Measurements from ENCODE around the gene PDGFA.

Gene PDGFA

DNA sequence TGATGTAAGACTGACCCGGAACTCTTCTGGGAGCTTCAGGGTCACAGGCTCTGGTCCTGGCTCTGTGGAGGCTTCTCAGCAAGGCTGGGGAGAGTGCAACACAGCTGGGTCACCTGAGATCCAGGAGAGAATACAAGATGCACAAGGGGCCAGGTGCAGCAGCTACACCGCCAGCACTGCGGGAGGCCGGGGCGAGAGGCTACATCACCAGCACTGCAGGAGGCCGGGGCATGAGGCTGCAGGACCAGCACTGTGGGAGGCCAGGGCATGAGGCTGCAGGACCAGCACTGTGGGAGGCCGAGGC is 44.3 kb downstream of the PDGFA start:
- Histone ChIP-seq H3K27me3 (ENCODE audit: control insufficient read depth, insufficient read depth, low read length) (no peaks in the 10 kb centered on the region), H3K4me1 (ENCODE audit: control insufficient read depth, insufficient read depth, low read length) (no peaks in the 10 kb centered on the region), H3K4me3 (ENCODE audit: low read depth, low read length) (no peak overlapping the region), H3K9ac (ENCODE audit: low read depth, low read length) (no peak overlapping the region), H3K36me3 (ENCODE audit: control insufficient read depth, insufficient read depth, low read length) (peaks cover 2% of the 10 kb centered on the region), H3K9me3 (ENCODE audit: control insufficient read depth, insufficient read depth, low read length) (no peaks in the 10 kb centered on the region)

DNA sequence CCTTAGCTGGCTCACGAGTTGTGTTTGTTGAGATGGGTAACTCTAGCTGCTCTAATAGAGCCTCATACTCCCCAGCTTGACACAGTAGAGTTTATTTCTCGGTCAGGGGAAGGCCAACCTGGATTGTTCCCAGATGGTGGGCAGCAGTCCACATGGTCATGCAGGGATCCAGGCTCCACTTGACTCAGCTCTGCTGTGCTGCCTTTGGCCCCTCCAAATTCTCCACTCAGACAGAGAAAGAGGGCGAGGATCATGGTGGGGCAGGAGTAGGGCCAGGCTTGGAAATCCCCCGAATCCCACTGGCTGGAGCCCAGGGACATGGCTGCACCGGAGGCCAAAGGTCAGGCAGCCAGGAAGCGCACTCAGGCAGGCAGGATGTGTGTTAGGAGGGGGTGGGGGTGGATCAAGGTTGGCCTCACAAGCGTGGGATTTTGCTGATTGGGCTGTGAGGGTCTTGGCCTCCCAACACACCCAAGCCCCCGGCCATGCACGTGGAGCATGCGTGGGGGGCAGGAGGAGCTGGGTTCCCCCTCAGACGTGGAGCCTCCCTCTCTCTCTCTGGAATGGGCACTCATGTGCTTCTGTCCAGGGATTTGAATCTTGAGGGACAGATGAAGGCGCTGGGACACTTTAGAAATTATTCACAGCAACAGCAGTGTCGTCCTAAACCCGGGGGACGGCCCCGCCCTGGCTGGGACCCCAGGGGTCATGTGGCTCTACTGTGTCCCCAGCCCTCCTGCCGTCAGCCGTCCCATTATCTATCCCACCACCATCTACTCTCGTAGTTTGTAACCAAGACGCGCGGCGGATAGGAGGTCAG is 44.8 kb downstream of the PDGFA start:
- Histone ChIP-seq H3K9ac (ENCODE audit: low read depth, low read length) (no peak overlapping the region), H3K27me3 (ENCODE audit: control insufficient read depth, insufficient read depth, low read length) (no peaks in the 10 kb centered on the region), H3K4me1 (ENCODE audit: control insufficient read depth, insufficient read depth, low read length) (no peaks in the 10 kb centered on the region), H3K4me3 (ENCODE audit: low read depth, low read length) (no peak overlapping the region), H3K36me3 (ENCODE audit: control insufficient read depth, insufficient read depth, low read length) (peaks cover 2% of the 10 kb centered on the region), H3K9me3 (ENCODE audit: control insufficient read depth, insufficient read depth, low read length) (no peaks in the 10 kb centered on the region)

DNA sequence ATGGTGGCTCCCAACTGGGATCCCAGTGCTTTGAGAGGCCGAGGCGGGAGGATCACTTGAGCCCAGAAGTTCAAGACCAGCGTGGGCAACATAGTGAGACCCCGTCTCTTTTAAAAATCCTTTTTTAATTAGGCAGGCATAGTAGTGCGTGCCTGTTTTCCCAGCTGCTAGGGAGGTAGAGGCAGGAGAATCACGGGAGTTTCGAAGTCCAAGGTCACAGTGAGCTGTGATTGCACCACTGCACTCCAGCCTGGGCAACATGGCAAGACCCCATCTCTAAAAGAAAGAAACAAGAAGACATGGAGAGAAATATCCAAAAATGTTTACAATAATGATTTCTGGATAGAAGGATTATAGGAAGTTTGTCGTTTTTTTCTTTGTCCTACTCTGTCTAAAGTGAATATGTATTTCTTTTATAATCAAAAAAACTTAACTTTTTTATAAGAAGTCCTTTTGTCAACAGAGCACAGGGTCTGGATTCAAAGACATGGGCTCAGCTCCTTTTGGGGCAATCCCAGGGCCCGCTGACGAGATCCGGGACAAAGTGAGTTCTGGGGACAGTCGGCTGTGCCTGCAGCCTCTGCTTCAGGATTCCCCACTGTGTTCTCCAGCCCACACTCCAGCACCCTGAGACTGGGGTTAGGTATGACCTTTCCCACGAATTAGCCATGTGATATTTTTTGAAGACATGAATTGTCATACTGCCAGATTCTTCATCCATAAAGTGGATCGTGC is 45.6 kb downstream of the PDGFA start:
- Histone ChIP-seq H3K4me3 (ENCODE audit: low read depth, low read length) (no peak overlapping the region), H3K9me3 (ENCODE audit: control insufficient read depth, insufficient read depth, low read length) (no peaks in the 10 kb centered on the region), H3K9ac (ENCODE audit: low read depth, low read length) (no peak overlapping the region), H3K4me1 (ENCODE audit: control insufficient read depth, insufficient read depth, low read length) (no peaks in the 10 kb centered on the region), H3K36me3 (ENCODE audit: control insufficient read depth, insufficient read depth, low read length) (peaks cover 2% of the 10 kb centered on the region), H3K27me3 (ENCODE audit: control insufficient read depth, insufficient read depth, low read length) (no peaks in the 10 kb centered on the region)

DNA sequence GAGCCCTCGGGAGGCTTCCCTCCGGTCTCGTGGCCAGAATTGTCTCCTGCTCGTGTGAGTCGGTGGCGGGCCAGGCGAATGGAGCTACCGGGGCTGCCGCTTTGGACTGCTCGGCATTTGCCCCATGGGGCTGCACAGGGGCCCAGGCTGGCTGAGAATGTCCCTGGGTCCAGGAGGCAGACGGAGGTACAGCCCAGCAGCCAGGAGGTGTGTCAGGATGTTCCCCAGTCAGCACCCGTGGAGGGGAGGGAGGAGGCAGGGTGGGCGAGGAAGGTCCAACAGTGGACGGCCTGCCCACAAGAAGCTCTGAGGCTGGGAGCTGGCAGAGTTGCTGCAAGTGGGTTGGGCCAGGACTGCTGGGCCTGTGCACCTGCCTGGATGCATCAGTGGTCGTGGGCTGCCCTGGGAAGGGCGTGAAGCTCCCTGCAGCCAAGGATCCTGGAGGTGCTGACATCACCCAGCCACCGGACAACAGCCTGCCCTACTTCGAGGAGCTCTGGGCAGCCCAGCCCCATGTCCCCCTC is 46.4 kb downstream of the PDGFA start:
- peaks cover 2% of the 10 kb centered on the region for H3K36me3 ChIP-seq (ENCODE audit: control insufficient read depth, insufficient read depth, low read length)
- no peaks in the 10 kb centered on the region for H3K9me3 ChIP-seq (ENCODE audit: control insufficient read depth, insufficient read depth, low read length)
- no peaks in the 10 kb centered on the region for H3K27me3 ChIP-seq (ENCODE audit: control insufficient read depth, insufficient read depth, low read length)
- H3K9ac ChIP-seq (ENCODE audit: low read depth, low read length) = no peak overlapping the region
- H3K4me3 ChIP-seq (ENCODE audit: low read depth, low read length) = no peak overlapping the region
- H3K4me1 ChIP-seq (ENCODE audit: control insufficient read depth, insufficient read depth, low read length) = no peaks in the 10 kb centered on the region

DNA sequence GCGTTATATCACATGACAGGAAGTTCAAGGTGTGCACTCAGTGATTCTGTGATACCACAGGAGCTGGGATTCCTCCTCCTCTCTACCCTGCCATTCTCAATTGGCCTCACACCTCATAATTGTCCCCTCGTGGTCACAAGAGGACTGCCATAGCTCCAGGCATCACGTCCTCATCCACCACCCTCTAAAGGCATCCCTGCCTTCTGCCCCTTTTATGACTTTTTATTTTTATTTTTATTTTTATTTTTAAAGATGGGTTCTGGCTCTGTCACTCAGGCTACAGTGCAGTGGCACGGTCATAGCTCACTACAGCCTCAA is 47.0 kb downstream of the PDGFA start:
- Histone ChIP-seq H3K36me3 (ENCODE audit: control insufficient read depth, insufficient read depth, low read length) (peaks cover 2% of the 10 kb centered on the region), H3K4me1 (ENCODE audit: control insufficient read depth, insufficient read depth, low read length) (no peaks in the 10 kb centered on the region), H3K4me3 (ENCODE audit: low read depth, low read length) (no peak overlapping the region), H3K27me3 (ENCODE audit: control insufficient read depth, insufficient read depth, low read length) (no peaks in the 10 kb centered on the region), H3K9ac (ENCODE audit: low read depth, low read length) (no peak overlapping the region), H3K9me3 (ENCODE audit: control insufficient read depth, insufficient read depth, low read length) (no peaks in the 10 kb centered on the region)

DNA sequence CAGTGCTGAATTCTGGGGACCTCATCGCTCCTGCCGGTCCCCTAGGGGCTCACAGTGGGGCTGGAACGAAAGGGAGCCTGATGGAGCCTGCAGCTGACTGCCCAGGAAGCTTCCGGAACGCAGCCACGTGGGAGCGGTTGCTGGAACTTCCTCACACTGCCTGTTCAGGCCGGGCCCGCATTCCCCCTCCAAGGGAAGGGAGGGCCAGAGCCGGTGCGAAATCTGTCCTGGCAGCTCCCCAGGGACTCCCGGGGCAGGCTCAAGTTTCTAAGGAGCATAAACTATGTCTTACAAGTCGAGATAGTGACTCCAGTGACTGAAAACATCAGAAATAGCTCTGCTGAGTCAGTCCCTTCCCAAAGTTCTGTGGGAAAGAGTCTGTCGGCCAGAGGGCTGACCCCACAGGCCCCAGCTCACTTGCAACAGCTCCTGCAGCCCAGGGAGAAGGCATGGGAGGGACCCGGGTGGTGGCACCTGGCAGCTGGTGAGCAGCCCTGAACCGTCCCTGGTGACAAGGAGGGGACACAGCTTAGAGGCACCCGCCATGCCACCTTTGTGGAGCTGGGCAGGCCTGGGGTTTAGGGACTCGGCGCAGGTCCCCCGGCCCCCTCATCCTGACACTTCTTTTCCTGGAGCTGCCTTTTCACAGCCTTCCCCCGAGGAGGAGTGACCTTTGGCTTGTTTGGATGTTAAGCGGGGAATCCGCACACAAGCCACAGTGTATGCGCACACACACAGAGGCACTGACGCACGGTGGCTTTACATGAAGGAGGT is 47.6 kb downstream of the PDGFA start:
- H3K27me3 ChIP-seq (ENCODE audit: control insufficient read depth, insufficient read depth, low read length) = no peaks in the 10 kb centered on the region

DNA sequence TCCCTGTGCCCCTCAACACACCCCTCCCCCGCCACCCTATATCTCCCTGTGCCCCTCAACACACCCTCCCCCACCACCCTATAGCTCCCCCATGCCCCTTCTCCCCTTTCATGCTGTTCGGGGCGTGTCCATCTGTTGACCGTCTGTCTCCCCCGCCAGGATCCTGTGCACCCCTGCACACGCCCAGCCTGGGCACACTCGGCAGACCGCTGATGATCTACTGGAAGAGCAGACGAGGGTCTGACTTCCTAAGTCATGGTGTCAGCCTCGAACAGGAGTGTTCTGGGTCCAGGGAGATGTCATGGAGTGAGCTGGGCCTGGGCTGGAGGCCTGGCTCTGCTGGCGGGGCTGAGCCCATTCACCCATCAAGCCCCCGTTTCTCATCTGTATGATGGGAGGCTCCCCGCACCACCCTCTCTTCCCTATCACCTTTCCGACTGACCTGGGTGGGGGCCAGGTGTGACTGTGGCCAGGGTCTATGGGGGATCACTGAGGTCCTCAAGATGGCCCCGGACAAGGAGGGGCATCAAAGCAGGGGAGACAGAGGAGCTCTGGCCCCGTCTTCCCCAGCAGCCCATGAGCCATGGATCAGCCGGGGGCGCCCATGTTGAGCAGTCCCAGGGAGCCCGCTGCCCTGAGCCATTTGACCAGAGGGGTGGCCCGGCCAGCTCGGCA is 48.3 kb downstream of the PDGFA start:
- no peaks in the 10 kb centered on the region for H3K4me1 ChIP-seq (ENCODE audit: control insufficient read depth, insufficient read depth, low read length)
- no peaks in the 10 kb centered on the region for H3K9me3 ChIP-seq (ENCODE audit: control insufficient read depth, insufficient read depth, low read length)
- no peak overlapping the region for H3K4me3 ChIP-seq (ENCODE audit: low read depth, low read length)
- no peak overlapping the region for H3K9ac ChIP-seq (ENCODE audit: low read depth, low read length)
- no peaks in the 10 kb centered on the region for H3K27me3 ChIP-seq (ENCODE audit: control insufficient read depth, insufficient read depth, low read length)
- peaks cover 2% of the 10 kb centered on the region for H3K36me3 ChIP-seq (ENCODE audit: control insufficient read depth, insufficient read depth, low read length)

More for the DNA sequence above, 47.6 kb downstream of the PDGFA start:
- Histone ChIP-seq H3K36me3 (ENCODE audit: control insufficient read depth, insufficient read depth, low read length) (peaks cover 2% of the 10 kb centered on the region), H3K4me3 (ENCODE audit: low read depth, low read length) (no peak overlapping the region), H3K4me1 (ENCODE audit: control insufficient read depth, insufficient read depth, low read length) (no peaks in the 10 kb centered on the region), H3K9ac (ENCODE audit: low read depth, low read length) (no peak overlapping the region), H3K9me3 (ENCODE audit: control insufficient read depth, insufficient read depth, low read length) (no peaks in the 10 kb centered on the region)

DNA sequence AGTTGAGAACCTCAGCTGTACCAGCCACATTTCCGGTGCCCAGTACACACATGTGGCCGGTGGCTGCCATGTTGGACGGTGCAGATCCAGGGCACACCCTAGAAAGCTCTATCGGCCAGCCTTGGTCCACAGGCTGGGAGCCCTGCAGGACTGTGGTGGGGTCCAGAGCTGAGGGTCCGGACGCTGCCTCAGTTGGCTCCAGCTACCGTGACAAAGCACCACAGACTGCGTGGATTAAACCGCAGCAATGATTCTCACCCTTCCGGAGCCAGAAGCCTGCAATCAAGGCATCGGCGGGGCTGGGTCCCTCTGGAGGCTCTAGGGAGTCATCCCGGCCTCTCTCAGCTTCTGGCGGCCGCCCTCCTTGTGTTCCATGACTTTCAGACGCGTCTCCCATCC is 50.1 kb downstream of the PDGFA start:
- Histone ChIP-seq H3K9me3 (ENCODE audit: control insufficient read depth, insufficient read depth, low read length) (no peaks in the 10 kb centered on the region), H3K27me3 (ENCODE audit: control insufficient read depth, insufficient read depth, low read length) (no peaks in the 10 kb centered on the region), H3K36me3 (ENCODE audit: control insufficient read depth, insufficient read depth, low read length) (peaks cover 2% of the 10 kb centered on the region), H3K9ac (ENCODE audit: low read depth, low read length) (no peak overlapping the region), H3K4me3 (ENCODE audit: low read depth, low read length) (no peak overlapping the region), H3K4me1 (ENCODE audit: control insufficient read depth, insufficient read depth, low read length) (no peaks in the 10 kb centered on the region)

DNA sequence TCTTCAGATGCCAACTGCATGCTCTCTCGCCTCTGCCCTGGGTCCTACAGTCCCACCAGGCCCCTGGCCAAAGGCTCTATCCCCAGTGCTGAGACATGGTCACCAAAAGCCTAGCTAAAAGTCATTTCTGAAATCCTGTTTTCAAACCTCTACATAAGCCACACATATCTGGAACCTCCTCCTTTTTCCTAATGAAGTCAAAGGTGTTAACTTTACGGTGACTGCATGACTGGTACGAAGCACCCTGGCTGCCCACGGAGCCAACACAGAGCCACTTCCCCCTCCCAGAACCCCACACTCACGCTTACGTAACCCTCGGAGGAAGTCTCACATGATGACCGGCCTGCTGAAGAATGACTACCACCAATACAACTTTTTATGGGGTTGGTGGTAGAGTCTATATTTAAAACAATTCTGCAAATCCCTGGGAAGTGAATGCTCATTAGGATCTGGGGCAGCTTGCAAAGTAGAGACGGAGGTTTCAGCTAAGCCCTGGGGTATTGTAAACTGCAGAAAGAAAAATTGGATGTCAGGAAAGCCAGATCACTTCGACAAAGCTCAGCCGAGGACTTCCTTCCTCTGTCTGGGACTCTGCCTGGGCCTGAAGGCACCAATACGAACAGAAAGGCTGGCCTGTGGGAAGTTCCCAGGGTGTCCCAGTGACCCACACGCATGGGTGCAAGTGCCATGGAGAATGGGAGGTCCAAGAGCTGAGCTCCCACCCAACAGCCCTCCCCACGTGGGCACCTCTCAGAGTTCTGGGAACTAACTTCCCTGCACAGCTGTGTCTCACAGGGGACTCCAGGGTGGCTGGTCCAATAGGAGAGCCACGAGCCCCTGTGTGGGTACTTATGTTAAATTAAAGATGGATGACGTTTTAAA is 50.7 kb downstream of the PDGFA start:
- Histone ChIP-seq H3K36me3 (ENCODE audit: control insufficient read depth, insufficient read depth, low read length) (peaks cover 2% of the 10 kb centered on the region), H3K4me1 (ENCODE audit: control insufficient read depth, insufficient read depth, low read length) (no peaks in the 10 kb centered on the region), H3K27me3 (ENCODE audit: control insufficient read depth, insufficient read depth, low read length) (no peaks in the 10 kb centered on the region), H3K9me3 (ENCODE audit: control insufficient read depth, insufficient read depth, low read length) (no peaks in the 10 kb centered on the region), H3K9ac (ENCODE audit: low read depth, low read length) (no peak overlapping the region), H3K4me3 (ENCODE audit: low read depth, low read length) (no peak overlapping the region)

DNA sequence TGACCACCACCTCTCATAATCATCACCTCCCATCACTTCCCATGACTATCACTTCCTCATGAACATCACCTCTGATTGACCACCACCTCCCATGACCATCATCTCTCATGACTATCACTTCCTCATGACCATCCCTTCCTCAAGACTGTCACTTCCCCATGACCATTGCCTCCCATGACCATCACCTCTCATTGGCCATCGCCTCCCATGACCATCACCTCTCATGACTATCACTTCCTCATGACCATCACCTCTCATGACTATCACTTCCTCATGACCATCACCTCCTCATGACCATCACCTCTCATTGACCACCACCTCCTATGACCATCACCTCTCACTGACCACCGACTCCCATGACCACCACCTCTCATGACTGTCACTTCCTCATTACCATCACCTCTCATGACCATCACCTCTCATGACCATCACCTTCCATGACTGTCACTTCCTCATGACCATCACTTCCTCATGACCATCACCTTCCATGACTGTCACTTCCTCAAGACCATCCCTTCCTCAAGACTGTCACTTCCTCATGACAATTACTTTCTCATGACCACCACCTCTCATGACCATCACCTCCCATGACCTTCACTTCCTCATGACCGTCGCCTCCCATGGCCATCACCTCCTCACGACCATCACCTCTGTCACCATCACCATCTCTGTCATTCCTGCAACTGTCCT is 51.6 kb downstream of the PDGFA start:
- no peak overlapping the region for H3K9ac ChIP-seq (ENCODE audit: low read depth, low read length)
- no peak overlapping the region for H3K4me3 ChIP-seq (ENCODE audit: low read depth, low read length)
- no peaks in the 10 kb centered on the region for H3K4me1 ChIP-seq (ENCODE audit: control insufficient read depth, insufficient read depth, low read length)
- H3K36me3 ChIP-seq (ENCODE audit: control insufficient read depth, insufficient read depth, low read length) = peaks cover 2% of the 10 kb centered on the region
- H3K27me3 ChIP-seq (ENCODE audit: control insufficient read depth, insufficient read depth, low read length) = no peaks in the 10 kb centered on the region
- H3K9me3 ChIP-seq (ENCODE audit: control insufficient read depth, insufficient read depth, low read length) = no peaks in the 10 kb centered on the region

Measured in iPS-15b (cell line).